ENCODE data around the gene ACTG1. TPM values are rescaled to one million over a fixed set of nuclear protein-coding genes. Genes with fewer than 3 reads are reported as not detected.

ACTG1 gene
- total and polyA plus RNA-seq, 2 of the 13 experiments (the other 11 are each of a cell fraction or from before 2014, with no cell fraction given) = 973 to 1,138 TPM

DNA sequence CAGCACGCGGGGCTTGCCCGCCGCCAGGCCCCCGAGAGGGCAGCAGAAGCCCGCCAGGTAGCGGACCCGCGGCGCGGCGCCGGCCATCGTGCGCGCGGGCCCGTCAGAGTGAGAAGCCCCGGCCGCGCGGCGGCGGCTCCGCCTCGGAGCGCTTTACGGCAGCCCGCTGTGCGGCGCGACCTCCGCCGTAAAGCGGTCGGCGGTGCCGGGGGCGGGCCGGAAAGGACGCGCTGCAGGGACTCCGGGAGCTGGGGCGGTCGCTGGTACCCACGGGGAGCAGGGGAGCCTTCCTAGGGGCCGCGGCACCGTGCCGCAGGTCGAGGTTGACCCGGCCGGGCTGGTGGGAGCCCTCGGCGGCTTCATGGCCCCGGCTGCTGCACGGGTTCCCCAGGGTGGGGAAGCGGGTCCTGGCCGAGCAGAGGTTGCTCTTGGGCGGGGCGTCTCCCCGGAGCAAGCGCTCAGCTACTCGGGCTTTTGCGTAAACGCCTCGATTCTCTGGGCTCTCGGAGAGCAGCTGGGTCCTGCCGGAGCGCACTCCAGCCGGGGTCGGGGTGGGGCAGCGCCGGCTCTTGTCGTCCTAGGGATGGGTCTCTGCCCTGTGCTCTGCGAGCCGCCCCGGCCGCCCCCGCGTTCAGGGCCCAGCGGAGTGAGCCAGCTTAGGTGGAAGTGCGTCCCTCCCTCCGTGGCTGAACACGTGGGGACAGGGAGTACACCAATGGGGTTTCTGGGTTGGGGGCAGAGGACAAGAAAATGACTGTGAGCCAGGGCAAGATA lies 39.8 kb upstream of the ACTG1 start, which contains the start of gene FAAP100 (continued):
- TF ChIP-seq, protein P1, sequence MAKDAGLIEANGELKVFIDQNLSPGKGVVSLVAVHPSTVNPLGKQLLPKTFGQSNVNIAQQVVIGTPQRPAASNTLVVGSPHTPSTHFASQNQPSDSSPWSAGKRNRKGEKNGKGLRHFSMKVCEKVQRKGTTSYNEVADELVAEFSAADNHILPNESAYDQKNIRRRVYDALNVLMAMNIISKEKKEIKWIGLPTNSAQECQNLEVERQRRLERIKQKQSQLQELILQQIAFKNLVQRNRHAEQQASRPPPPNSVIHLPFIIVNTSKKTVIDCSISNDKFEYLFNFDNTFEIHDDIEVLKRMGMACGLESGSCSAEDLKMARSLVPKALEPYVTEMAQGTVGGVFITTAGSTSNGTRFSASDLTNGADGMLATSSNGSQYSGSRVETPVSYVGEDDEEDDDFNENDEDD (CRISPR knock-in tag; IDR thresholded peaks at IDR 0.05; ENCODE audit: borderline replicate concordance) = peak; percentile 50; the same call in 1 of the 2 replicates
- TF ChIP-seq, protein P2, sequence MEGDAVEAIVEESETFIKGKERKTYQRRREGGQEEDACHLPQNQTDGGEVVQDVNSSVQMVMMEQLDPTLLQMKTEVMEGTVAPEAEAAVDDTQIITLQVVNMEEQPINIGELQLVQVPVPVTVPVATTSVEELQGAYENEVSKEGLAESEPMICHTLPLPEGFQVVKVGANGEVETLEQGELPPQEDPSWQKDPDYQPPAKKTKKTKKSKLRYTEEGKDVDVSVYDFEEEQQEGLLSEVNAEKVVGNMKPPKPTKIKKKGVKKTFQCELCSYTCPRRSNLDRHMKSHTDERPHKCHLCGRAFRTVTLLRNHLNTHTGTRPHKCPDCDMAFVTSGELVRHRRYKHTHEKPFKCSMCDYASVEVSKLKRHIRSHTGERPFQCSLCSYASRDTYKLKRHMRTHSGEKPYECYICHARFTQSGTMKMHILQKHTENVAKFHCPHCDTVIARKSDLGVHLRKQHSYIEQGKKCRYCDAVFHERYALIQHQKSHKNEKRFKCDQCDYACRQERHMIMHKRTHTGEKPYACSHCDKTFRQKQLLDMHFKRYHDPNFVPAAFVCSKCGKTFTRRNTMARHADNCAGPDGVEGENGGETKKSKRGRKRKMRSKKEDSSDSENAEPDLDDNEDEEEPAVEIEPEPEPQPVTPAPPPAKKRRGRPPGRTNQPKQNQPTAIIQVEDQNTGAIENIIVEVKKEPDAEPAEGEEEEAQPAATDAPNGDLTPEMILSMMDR (CRISPR knock-in tag; IDR thresholded peaks at IDR 0.05) = no peak
- TF ChIP-seq ZNF446 (CRISPR knock-in tag; IDR thresholded peaks at IDR 0.05) (peak; percentile 80), ZBTB21 (CRISPR knock-in tag; IDR thresholded peaks at IDR 0.05) (no peak), TBP (CRISPR knock-in tag; IDR thresholded peaks at IDR 0.05) (peak; percentile 46; the same call in 1 of the 2 replicates), NCOA1 (CRISPR knock-in tag; IDR thresholded peaks at IDR 0.05) (0 out of 2 replicates have a peak, but pooled peaks have one; percentile 64), NONO (IDR thresholded peaks at IDR 0.05) (no peak), NONO (CRISPR knock-in tag; conservative IDR thresholded peaks at IDR 0.05) (peak; percentile 86), ESRRA (CRISPR knock-in tag; IDR thresholded peaks at IDR 0.05; ENCODE audit: low read depth) (no peak), ZNF207 (IDR thresholded peaks at IDR 0.05; ENCODE audit: borderline replicate concordance) (no peak), BRD4 (CRISPR knock-in tag; IDR thresholded peaks at IDR 0.05) (peak; percentile 57; the same call in 1 of the 2 replicates), MXD4 (CRISPR knock-in tag; IDR thresholded peaks at IDR 0.05) (peak; percentile 94), ZNF674 (CRISPR knock-in tag; IDR thresholded peaks at IDR 0.05; ENCODE audit: low read depth) (peak; percentile 95; the same call in 1 of the 2 replicates), GABPA (IDR thresholded peaks at IDR 0.05; ENCODE audit: low read depth, low read length) (peak; percentile 74), GABPA (CRISPR knock-in tag; IDR thresholded peaks at IDR 0.05; ENCODE audit: low read depth) (peak; percentile 67), MIER3 (CRISPR knock-in tag; IDR thresholded peaks at IDR 0.05; ENCODE audit: borderline replicate concordance) (no peak; the same call in 1 of the 2 replicates), SRY (CRISPR knock-in tag; IDR thresholded peaks at IDR 0.05) (no peak; the same call in none of the 2 replicates), SUZ12 (IDR thresholded peaks at IDR 0.05; ENCODE audit: low read depth, low read length) (no peak), ZMYM4 (CRISPR knock-in tag; IDR thresholded peaks at IDR 0.05) (peak; percentile 53; the same call in 1 of the 2 replicates), CEBPB (IDR thresholded peaks at IDR 0.05; ENCODE audit: borderline replicate concordance, low read depth, low read length) (no peak), HHEX (CRISPR knock-in tag; IDR thresholded peaks at IDR 0.05) (no peak)
- TF ChIP-seq, protein P3, sequence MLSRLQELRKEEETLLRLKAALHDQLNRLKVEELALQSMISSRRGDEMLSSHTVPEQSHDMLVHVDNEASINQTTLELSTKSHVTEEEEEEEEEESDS (CRISPR knock-in tag; IDR thresholded peaks at IDR 0.05; ENCODE audit: borderline replicate concordance) = no peak
- TF ChIP-seq, protein P4, sequence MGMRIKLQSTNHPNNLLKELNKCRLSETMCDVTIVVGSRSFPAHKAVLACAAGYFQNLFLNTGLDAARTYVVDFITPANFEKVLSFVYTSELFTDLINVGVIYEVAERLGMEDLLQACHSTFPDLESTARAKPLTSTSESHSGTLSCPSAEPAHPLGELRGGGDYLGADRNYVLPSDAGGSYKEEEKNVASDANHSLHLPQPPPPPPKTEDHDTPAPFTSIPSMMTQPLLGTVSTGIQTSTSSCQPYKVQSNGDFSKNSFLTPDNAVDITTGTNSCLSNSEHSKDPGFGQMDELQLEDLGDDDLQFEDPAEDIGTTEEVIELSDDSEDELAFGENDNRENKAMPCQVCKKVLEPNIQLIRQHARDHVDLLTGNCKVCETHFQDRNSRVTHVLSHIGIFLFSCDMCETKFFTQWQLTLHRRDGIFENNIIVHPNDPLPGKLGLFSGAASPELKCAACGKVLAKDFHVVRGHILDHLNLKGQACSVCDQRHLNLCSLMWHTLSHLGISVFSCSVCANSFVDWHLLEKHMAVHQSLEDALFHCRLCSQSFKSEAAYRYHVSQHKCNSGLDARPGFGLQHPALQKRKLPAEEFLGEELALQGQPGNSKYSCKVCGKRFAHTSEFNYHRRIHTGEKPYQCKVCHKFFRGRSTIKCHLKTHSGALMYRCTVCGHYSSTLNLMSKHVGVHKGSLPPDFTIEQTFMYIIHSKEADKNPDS (CRISPR knock-in tag; IDR thresholded peaks at IDR 0.05) = no peak
- TF ChIP-seq, protein P5, sequence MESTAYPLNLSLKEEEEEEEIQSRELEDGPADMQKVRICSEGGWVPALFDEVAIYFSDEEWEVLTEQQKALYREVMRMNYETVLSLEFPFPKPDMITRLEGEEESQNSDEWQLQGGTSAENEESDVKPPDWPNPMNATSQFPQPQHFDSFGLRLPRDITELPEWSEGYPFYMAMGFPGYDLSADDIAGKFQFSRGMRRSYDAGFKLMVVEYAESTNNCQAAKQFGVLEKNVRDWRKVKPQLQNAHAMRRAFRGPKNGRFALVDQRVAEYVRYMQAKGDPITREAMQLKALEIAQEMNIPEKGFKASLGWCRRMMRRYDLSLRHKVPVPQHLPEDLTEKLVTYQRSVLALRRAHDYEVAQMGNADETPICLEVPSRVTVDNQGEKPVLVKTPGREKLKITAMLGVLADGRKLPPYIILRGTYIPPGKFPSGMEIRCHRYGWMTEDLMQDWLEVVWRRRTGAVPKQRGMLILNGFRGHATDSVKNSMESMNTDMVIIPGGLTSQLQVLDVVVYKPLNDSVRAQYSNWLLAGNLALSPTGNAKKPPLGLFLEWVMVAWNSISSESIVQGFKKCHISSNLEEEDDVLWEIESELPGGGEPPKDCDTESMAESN (CRISPR knock-in tag; conservative IDR thresholded peaks at IDR 0.05) = peak; percentile 56; the same call in 1 of the 2 replicates
